IMR-90 (cell line): ENCODE data around the gene TMEM132A. TPM values are rescaled to one million over a fixed set of nuclear protein-coding genes. Genes with fewer than 3 reads are reported as not detected.

Experiments
- ATAC-seq: fragments of 200-7000 bp; cut with Tn5 transposase; 2 replicates; pipeline ENCODE4 v1.9.1; 2020; ENCODE audit warnings: low read depth, mild to moderate bottlenecking, moderate library complexity
- BruUV-seq: library from RNA; stranded (reverse); fragments of 400-500 nt; replicated peaks from 2 replicates; lab custom pipeline; 2021; lab: Mats Ljungman, UMichigan
- CTCF ChIA-PET: fragments of 300-600 bp; formaldehyde crosslinking; extraction: SDS; loops from one replicate; lab custom pipeline; 2021; ENCODE audit warnings: antibody characterized with exemption; lab: Yijun Ruan, JAX
- POLR2A ChIA-PET: fragments of 300-600 bp; sonication (Branson Sonifier 250); formaldehyde crosslinking; loops from one replicate; lab custom pipeline; 2022; ENCODE audit warnings: antibody characterized with exemption; ENCODE audit not compliant: unreplicated experiment; lab: Charles Lee
- DNase-seq: peaks from one replicate; pipeline ENCODE4 v3.0.0; 2013
- H2AFZ ChIP-seq: replicated peaks from 2 replicates; pipeline ENCODE3; 2013; ENCODE audit warnings: low read length, mild to moderate bottlenecking; ENCODE audit not compliant: poor library complexity
- H2AK5ac ChIP-seq: 2 replicates; pipeline ENCODE4 v1.6.1; 2013; ENCODE audit warnings: low read depth, low read length, inconsistent platforms
- H2AK9ac ChIP-seq: replicated peaks from 2 replicates; pipeline ENCODE3; 2013; ENCODE audit warnings: mild to moderate bottlenecking, low read depth, low read length, moderate library complexity; ENCODE audit not compliant: poor library complexity
- H2BK120ac ChIP-seq: 2 replicates; pipeline ENCODE4 v1.6.1; 2013; ENCODE audit warnings: low read depth, low read length, inconsistent platforms
- H2BK15ac ChIP-seq: 3 replicates; pipeline ENCODE4 v1.6.1; 2013; ENCODE audit warnings: low read depth, low read length, inconsistent platforms
- H2BK20ac ChIP-seq: 2 replicates; pipeline ENCODE4 v1.6.1; 2013; ENCODE audit warnings: low read depth, mild to moderate bottlenecking, inconsistent platforms, low read length, moderate library complexity
- H2BK5ac ChIP-seq: 2 replicates; pipeline ENCODE4 v1.6.1; 2013; ENCODE audit warnings: mild to moderate bottlenecking, low read depth, low read length, inconsistent platforms; ENCODE audit not compliant: poor library complexity, severe bottlenecking
- H3K14ac ChIP-seq: replicated peaks from 2 replicates; pipeline ENCODE4 v1.6.1; 2013; ENCODE audit warnings: low read depth, low read length, inconsistent platforms
- H3K18ac ChIP-seq: 2 replicates; pipeline ENCODE4 v1.6.1; 2013; ENCODE audit warnings: low read depth, low read length, control low read depth
- H3K23ac ChIP-seq: 2 replicates; pipeline ENCODE4 v1.6.1; 2013; ENCODE audit warnings: low read depth, low read length, inconsistent platforms
- H3K27ac ChIP-seq: 2 replicates; pipeline ENCODE4 v1.5.1; 2013; ENCODE audit warnings: mild to moderate bottlenecking, control low read depth, low read length; ENCODE audit not compliant: insufficient read depth
- H3K27me3 ChIP-seq: 2 replicates; pipeline ENCODE4 v1.6.1; 2013; ENCODE audit warnings: low read length; ENCODE audit not compliant: control insufficient read depth, insufficient read depth
- H3K36me3 ChIP-seq: 2 replicates; pipeline ENCODE4 v1.6.1; 2013; ENCODE audit warnings: low read length, mixed read lengths; ENCODE audit not compliant: control insufficient read depth, insufficient read depth
- H3K4ac ChIP-seq: 2 replicates; pipeline ENCODE4 v1.6.1; 2013; ENCODE audit warnings: low read depth, low read length, inconsistent platforms
- H3K4me1 ChIP-seq: 2 replicates; pipeline ENCODE4 v1.6.1; 2013; ENCODE audit warnings: low read length, mixed read lengths; ENCODE audit not compliant: control insufficient read depth, insufficient read depth
- H3K4me2 ChIP-seq: 2 replicates; pipeline ENCODE4 v1.6.1; 2013; ENCODE audit warnings: low read depth, mild to moderate bottlenecking, control low read depth, low read length, moderate library complexity
- H3K4me3 ChIP-seq: 2 replicates; pipeline ENCODE4 v1.5.1; 2013; ENCODE audit warnings: low read depth, mild to moderate bottlenecking, control low read depth, low read length, moderate library complexity; ENCODE audit not compliant: insufficient read depth
- H3K56ac ChIP-seq: 2 replicates; pipeline ENCODE4 v1.6.1; 2013; ENCODE audit warnings: low read length, inconsistent platforms; ENCODE audit not compliant: insufficient read depth; ENCODE audit errors: extremely low read depth
- H3K79me1 ChIP-seq, 2 experiments: 2 replicates each; pipeline ENCODE4 v1.6.1; 2013; ENCODE audit warnings: low read length in 2 of 2, inconsistent platforms in 1 of 2, low read depth in 1 of 2
- H3K9ac ChIP-seq: 2 replicates; pipeline ENCODE4 v1.6.1; 2013; ENCODE audit warnings: low read depth, low read length, control low read depth
- H3K9me1 ChIP-seq: 2 replicates; pipeline ENCODE4 v1.6.1; 2013; ENCODE audit warnings: low read length, inconsistent platforms; ENCODE audit not compliant: insufficient read depth
- H3K9me3 ChIP-seq: 2 replicates; pipeline ENCODE4 v1.6.1; 2013; ENCODE audit warnings: low read length; ENCODE audit not compliant: control insufficient read depth, insufficient read depth
- H4K20me1 ChIP-seq: 2 replicates; pipeline ENCODE4 v1.6.1; 2013; ENCODE audit warnings: low read length, inconsistent platforms; ENCODE audit not compliant: insufficient read depth
- H4K5ac ChIP-seq: 2 replicates; pipeline ENCODE4 v1.6.1; 2013; ENCODE audit warnings: mild to moderate bottlenecking, low read depth, low read length, control low read depth
- H4K8ac ChIP-seq, 2 experiments: 2 replicates each; pipeline ENCODE4 v1.6.1; 2013; ENCODE audit warnings: low read depth in 2 of 2, low read length in 2 of 2, control low read depth in 1 of 2, inconsistent platforms in 1 of 2
- H4K91ac ChIP-seq: 2 replicates; pipeline ENCODE4 v1.6.1; 2013; ENCODE audit warnings: low read depth, low read length, inconsistent platforms; ENCODE audit not compliant: insufficient read depth
- BHLHE40 ChIP-seq: fragments of 150-350 bp; IDR thresholded peaks from 2 replicates; pipeline ENCODE4 v1.6.1; 2016; ENCODE audit warnings: mild to moderate bottlenecking, low read depth, low read length
- CEBPB ChIP-seq: IDR thresholded peaks from 2 replicates; pipeline ENCODE4 v1.6.1; 2012; ENCODE audit warnings: low read depth, low read length, improper control_type of control experiment
- CHD1 ChIP-seq: IDR thresholded peaks from 2 replicates; pipeline ENCODE4 v1.6.1; 2012; ENCODE audit warnings: low read depth, low read length, improper control_type of control experiment
- FOS ChIP-seq: fragments of 150-350 bp; IDR thresholded peaks from 2 replicates; pipeline ENCODE4 v1.6.1; 2016; ENCODE audit warnings: low read depth, low read length
- MAFK ChIP-seq: IDR thresholded peaks from 2 replicates; pipeline ENCODE4 v1.6.1; 2012; ENCODE audit warnings: low read depth, low read length, improper control_type of control experiment
- MAZ ChIP-seq: IDR thresholded peaks from 2 replicates; pipeline ENCODE4 v1.6.1; 2012; ENCODE audit warnings: low read depth, mild to moderate bottlenecking, low read length, improper control_type of control experiment, moderate library complexity, borderline replicate concordance
- MXI1 ChIP-seq: IDR thresholded peaks from 2 replicates; pipeline ENCODE4 v1.6.1; 2012; ENCODE audit warnings: low read depth, mild to moderate bottlenecking, low read length, moderate library complexity, borderline replicate concordance
- NFE2L2 ChIP-seq: fragments of 150-350 bp; IDR thresholded peaks from 2 replicates; pipeline ENCODE4 v1.6.1; 2016; ENCODE audit warnings: low read depth, mild to moderate bottlenecking, low read length
- POLR2A ChIP-seq: IDR thresholded peaks from 2 replicates; pipeline ENCODE4 v1.6.1; 2012; ENCODE audit warnings: mild to moderate bottlenecking, low read depth, low read length
- RAD21 ChIP-seq: IDR thresholded peaks from 2 replicates; pipeline ENCODE4 v1.6.1; 2012; ENCODE audit warnings: low read length, improper control_type of control experiment
- RCOR1 ChIP-seq: IDR thresholded peaks from 2 replicates; pipeline ENCODE4 v1.6.1; 2012; ENCODE audit warnings: mild to moderate bottlenecking, low read length, improper control_type of control experiment; ENCODE audit not compliant: insufficient replicate concordance
- RFX5 ChIP-seq: IDR thresholded peaks from 2 replicates; pipeline ENCODE4 v1.8.0; 2012; ENCODE audit warnings: low read depth, mild to moderate bottlenecking, low read length, moderate library complexity
- SMC3 ChIP-seq: fragments of 150-350 bp; IDR thresholded peaks from 2 replicates; pipeline ENCODE4 v1.6.1; 2016; ENCODE audit warnings: low read depth, mild to moderate bottlenecking, antibody characterized with exemption, low read length, moderate library complexity
- WGBS, 2 experiments: methylation state at CpG; one replicate each; pipeline versions ENCODE4 v1.1.5 to v1.1.7; 2013; ENCODE audit warnings: missing lambda C conversion rate in 2 of 2; ENCODE audit not compliant: insufficient read length in 1 of 2; ENCODE audit errors: extremely low coverage in 2 of 2; 5-methylcytosine and 5-hydroxymethylcytosine counted together
- dilution Hi-C: fragments of 300-500 bp; cut with HindIII; formaldehyde crosslinking; loops from one replicate; pipeline ENCODE4 v1.14.3; 2018; ENCODE audit warnings: low sequenced_read_pairs; ENCODE audit not compliant: unreplicated experiment
- in situ Hi-C: fragments of 300-500 bp; cut with MboI; formaldehyde crosslinking; loops from 3 replicates; pipeline ENCODE4 v1.14.3; 2019; ENCODE audit warnings: low sequenced_read_pairs, inconsistent platforms, mixed read lengths
- intact Hi-C: fragments of 100-400 bp; cut with micrococcal nuclease; formaldehyde crosslinking; loops from 2 replicates; pipeline ENCODE4 v1.10.0; 2022
- polyA plus RNA-seq, 3 experiments: library from polyadenylated mRNA; depleted of rRNA; stranded (reverse); fragments of >200 nt; gene quantifications; 2 replicates each; pipeline ENCODE4 v1.2.3, GENCODE V29; 2012; ENCODE audit warnings: low replicate concordance in 1 of 3
- total RNA-seq: library from RNA; depleted of rRNA; stranded (reverse); fragments of >200 nt; gene quantifications from 2 replicates; pipeline ENCODE4 v1.2.3, GENCODE V29; 2012
- TF ChIP-seq, protein P1 (sequence below): conservative IDR thresholded peaks from 2 replicates; pipeline ENCODE4 v1.5.1; 2012; ENCODE audit warnings: mild to moderate bottlenecking, low read depth, low read length, improper control_type of control experiment
- TF ChIP-seq, protein P2 (sequence below): fragments of 150-350 bp; IDR thresholded peaks from 2 replicates; pipeline ENCODE4 v1.6.1; 2017; ENCODE audit warnings: mild to moderate bottlenecking, antibody characterized with exemption, low read length, low read depth
- TF ChIP-seq, protein P3 (sequence below): fragments of 150-350 bp; IDR thresholded peaks from 2 replicates; pipeline ENCODE4 v1.6.1; 2016; ENCODE audit warnings: low read depth, mild to moderate bottlenecking, low read length, moderate library complexity, borderline replicate concordance

The TMEM132A gene
- total and polyA plus RNA-seq, 2 of the 4 experiments (the other 2 are of a cell fraction), result 7.7 to 64.2 TPM

DNA sequence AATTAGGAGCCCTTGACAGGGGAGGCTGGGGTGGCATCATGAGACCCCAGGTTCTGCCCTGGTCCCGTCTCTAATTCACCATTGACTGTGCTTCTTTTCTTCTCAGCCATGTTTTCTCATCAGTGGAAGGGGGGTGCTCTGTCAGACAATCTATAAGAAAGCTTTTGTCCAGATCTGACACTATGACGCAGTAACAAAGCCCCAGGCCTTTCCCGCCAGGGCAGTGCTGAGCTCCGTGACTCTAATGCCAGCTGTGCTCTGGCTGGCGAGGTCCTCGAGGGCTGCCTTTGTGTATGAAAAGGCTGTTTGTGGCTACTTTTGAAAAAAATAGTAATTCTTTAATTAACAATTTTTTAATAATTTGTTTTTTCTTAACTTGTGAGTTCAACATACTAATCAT lies 50.5 kb downstream of the TMEM132A start:
- Histone ChIP-seq H2AFZ (no peak overlapping the region), H2BK5ac (no peak overlapping the region), H3K36me3 (no peaks in the 10 kb centered on the region), H3K79me1 (no peaks in the 10 kb centered on the region), H4K5ac (no peak overlapping the region), H2BK120ac (no peak overlapping the region), H3K27ac (no peak overlapping the region), H2BK15ac (no peak overlapping the region), H3K56ac (no peak overlapping the region), H4K20me1 (no peaks in the 10 kb centered on the region), H3K9me1 (no peaks in the 10 kb centered on the region; the same call in 1 of the 2 replicates), H3K27me3 (peaks cover 46% of the 10 kb centered on the region), H3K4me1 (no peaks in the 10 kb centered on the region; the same call in 1 of the 2 replicates), H3K4me2 (no peak overlapping the region), H3K18ac (no peak overlapping the region), H2BK20ac (no peak overlapping the region), H3K4ac (no peak overlapping the region), H2AK5ac (no peak overlapping the region), H2AK9ac (no peak overlapping the region), H4K91ac (no peak overlapping the region), H3K9ac (no peak overlapping the region), H3K4me3 (no peak overlapping the region), H3K9me3 (no peaks in the 10 kb centered on the region), H3K14ac (no peak overlapping the region), H4K8ac (no peak overlapping the region), H3K23ac (no peak overlapping the region)
- ChIA-PET POLR2A (no interaction called here), CTCF (no interaction called here)
- DNase-seq (no peak), ATAC-seq (no peak)
- in situ Hi-C loops, result no loop called here
- no TSS peak for BruUV-seq
- dilution Hi-C loops, result no loop called here
- no peak for TF ChIP-seq MAFK
- TF ChIP-seq CEBPB, result no peak
- no peak for TF ChIP-seq BHLHE40
- TF ChIP-seq, protein P1, sequence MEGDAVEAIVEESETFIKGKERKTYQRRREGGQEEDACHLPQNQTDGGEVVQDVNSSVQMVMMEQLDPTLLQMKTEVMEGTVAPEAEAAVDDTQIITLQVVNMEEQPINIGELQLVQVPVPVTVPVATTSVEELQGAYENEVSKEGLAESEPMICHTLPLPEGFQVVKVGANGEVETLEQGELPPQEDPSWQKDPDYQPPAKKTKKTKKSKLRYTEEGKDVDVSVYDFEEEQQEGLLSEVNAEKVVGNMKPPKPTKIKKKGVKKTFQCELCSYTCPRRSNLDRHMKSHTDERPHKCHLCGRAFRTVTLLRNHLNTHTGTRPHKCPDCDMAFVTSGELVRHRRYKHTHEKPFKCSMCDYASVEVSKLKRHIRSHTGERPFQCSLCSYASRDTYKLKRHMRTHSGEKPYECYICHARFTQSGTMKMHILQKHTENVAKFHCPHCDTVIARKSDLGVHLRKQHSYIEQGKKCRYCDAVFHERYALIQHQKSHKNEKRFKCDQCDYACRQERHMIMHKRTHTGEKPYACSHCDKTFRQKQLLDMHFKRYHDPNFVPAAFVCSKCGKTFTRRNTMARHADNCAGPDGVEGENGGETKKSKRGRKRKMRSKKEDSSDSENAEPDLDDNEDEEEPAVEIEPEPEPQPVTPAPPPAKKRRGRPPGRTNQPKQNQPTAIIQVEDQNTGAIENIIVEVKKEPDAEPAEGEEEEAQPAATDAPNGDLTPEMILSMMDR, result no peak
- TF ChIP-seq POLR2A, result no peak
- no peak for TF ChIP-seq MAZ
- no peak for TF ChIP-seq MXI1
- TF ChIP-seq SMC3, result no peak
- TF ChIP-seq, protein P2, sequence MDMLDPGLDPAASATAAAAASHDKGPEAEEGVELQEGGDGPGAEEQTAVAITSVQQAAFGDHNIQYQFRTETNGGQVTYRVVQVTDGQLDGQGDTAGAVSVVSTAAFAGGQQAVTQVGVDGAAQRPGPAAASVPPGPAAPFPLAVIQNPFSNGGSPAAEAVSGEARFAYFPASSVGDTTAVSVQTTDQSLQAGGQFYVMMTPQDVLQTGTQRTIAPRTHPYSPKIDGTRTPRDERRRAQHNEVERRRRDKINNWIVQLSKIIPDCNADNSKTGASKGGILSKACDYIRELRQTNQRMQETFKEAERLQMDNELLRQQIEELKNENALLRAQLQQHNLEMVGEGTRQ, result no peak
- TF ChIP-seq FOS, result no peak
- TF ChIP-seq CHD1, result no peak
- TF ChIP-seq NFE2L2, result no peak
- no peak for TF ChIP-seq RCOR1
- no peak for TF ChIP-seq RAD21
- TF ChIP-seq RFX5, result no peak
- TF ChIP-seq, protein P3, sequence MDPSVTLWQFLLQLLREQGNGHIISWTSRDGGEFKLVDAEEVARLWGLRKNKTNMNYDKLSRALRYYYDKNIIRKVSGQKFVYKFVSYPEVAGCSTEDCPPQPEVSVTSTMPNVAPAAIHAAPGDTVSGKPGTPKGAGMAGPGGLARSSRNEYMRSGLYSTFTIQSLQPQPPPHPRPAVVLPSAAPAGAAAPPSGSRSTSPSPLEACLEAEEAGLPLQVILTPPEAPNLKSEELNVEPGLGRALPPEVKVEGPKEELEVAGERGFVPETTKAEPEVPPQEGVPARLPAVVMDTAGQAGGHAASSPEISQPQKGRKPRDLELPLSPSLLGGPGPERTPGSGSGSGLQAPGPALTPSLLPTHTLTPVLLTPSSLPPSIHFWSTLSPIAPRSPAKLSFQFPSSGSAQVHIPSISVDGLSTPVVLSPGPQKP, result no peak
- 90% methylated on average over 2 of the region's 6 CpGs; no CpG with 5 or more reads in 1 of the 2 experiments for WGBS, 2 experiments
- intact Hi-C loops, result no loop called here
